Liver (tissue), 3 donors: ENCODE data around the gene PFKFB3.

ENCODE experiments used
- JUND ChIP-seq, 2 donors: IDR thresholded peaks; 2 replicates each; pipeline ENCODE4 v1.6.1; 2016; ENCODE audit warnings: antibody characterized with exemption in 2 of 2
- RAD21 ChIP-seq, 2 donors: IDR thresholded peaks; 2 replicates each; pipeline ENCODE4 v1.6.1; 2016; ENCODE audit warnings: antibody characterized with exemption in 2 of 2, mild to moderate bottlenecking in 2 of 2
- RXRA ChIP-seq, 2 donors: IDR thresholded peaks; 2 replicates each; pipeline ENCODE4 v1.6.1; 2017 to 2018; ENCODE audit warnings: antibody characterized with exemption in 2 of 2, mild to moderate bottlenecking in 1 of 2
- SP1 ChIP-seq: IDR thresholded peaks from 2 replicates; pipeline ENCODE4 v1.6.1; 2018; ENCODE audit warnings: antibody characterized with exemption, mild to moderate bottlenecking
- YY1 ChIP-seq: IDR thresholded peaks from 2 replicates; pipeline ENCODE4 v1.6.1; 2016; ENCODE audit warnings: antibody characterized with exemption, mild to moderate bottlenecking
- TF ChIP-seq, protein P1 (sequence below): fragments of 150-350 bp; IDR thresholded peaks from 2 replicates; pipeline ENCODE4 v1.5.1; 2017; ENCODE audit warnings: improper control_type of control experiment, low read depth, low read length; ENCODE audit not compliant: missing input control
- TF ChIP-seq, protein P2 (sequence below): IDR thresholded peaks from 2 replicates; pipeline ENCODE4 v1.6.1; 2016; ENCODE audit warnings: antibody characterized with exemption
- donor health status: healthy.
- donor health status: healthy.

DNA sequence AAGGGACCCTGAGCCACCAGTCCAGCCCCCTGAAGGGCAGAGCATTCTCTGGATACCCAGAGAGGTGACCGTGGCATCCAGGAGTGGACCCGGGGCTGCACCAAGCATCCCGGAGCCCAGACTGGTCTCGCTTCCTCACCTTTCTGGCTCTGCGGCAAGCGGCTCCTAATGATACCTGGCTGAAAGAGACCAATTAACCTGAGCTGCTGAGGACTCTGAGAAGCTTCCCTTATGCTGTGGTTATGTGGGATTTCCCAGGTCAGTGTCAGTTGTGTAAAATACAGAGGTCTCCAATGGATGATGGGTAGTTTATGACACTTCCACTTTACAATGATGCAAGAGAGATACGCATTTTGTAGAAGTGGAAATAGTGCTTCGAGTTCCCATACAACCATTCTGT, 51.5 kb downstream of the PFKFB3 start:
- TF ChIP-seq, protein P1, sequence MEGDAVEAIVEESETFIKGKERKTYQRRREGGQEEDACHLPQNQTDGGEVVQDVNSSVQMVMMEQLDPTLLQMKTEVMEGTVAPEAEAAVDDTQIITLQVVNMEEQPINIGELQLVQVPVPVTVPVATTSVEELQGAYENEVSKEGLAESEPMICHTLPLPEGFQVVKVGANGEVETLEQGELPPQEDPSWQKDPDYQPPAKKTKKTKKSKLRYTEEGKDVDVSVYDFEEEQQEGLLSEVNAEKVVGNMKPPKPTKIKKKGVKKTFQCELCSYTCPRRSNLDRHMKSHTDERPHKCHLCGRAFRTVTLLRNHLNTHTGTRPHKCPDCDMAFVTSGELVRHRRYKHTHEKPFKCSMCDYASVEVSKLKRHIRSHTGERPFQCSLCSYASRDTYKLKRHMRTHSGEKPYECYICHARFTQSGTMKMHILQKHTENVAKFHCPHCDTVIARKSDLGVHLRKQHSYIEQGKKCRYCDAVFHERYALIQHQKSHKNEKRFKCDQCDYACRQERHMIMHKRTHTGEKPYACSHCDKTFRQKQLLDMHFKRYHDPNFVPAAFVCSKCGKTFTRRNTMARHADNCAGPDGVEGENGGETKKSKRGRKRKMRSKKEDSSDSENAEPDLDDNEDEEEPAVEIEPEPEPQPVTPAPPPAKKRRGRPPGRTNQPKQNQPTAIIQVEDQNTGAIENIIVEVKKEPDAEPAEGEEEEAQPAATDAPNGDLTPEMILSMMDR: no peak
- TF ChIP-seq RAD21 (IDR thresholded peaks at IDR 0.05) (no peak), SP1 (no peak), JUND (IDR thresholded peaks at IDR 0.05) (no peak), RXRA (IDR thresholded peaks at IDR 0.05) (no peak), YY1 (no peak)
- TF ChIP-seq, protein P2, sequence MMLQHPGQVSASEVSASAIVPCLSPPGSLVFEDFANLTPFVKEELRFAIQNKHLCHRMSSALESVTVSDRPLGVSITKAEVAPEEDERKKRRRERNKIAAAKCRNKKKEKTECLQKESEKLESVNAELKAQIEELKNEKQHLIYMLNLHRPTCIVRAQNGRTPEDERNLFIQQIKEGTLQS: no peak
